ENCODE data around the gene DRD3.

DRD3 gene

DNA sequence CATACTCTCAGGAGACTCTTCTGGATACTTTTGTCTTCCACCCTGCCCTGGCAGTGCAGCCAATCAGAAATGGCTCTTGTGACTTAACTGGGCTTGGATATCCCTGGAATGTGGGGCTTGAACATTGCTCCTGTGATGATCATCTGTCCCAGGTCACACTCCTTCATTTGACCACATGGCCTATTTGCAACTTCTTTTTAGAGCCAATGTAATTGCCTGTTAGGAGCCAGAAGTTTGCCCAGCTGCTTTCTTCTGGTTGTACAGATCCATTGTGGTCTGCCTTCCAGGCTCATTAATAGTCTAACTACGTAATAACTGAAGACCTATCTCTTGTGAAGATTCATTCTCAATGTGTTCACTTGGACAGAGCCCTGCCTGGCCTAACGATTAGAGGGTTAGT is 92.5 kb downstream of the DRD3 start:
- Histone ChIP-seq H3K36me3 (ENCODE audit: control insufficient read depth, low read length) (peaks cover 63% of the 10 kb centered on the region), H3K9me2 (replicated peaks; ENCODE audit: control insufficient read depth, low read length) (no peaks in the 10 kb centered on the region), H4K20me1 (ENCODE audit: control insufficient read depth, insufficient read depth, low read depth, low read length) (no peaks in the 10 kb centered on the region), H3K4me3 (ENCODE audit: low read length) (no peak overlapping the region), H3K27me3 (ENCODE audit: control insufficient read depth, low read length) (no peaks in the 10 kb centered on the region), H3K79me2 (ENCODE audit: control insufficient read depth, low read length) (peaks cover 2% of the 10 kb centered on the region; the same call in 1 of the 2 replicates), H3K4me1 (ENCODE audit: control insufficient read depth, low read length) (no peaks in the 10 kb centered on the region), H3F3A (ENCODE audit: control insufficient read depth, insufficient read depth) (no peaks in the 10 kb centered on the region), H3K27ac (ENCODE audit: low read depth, low read length) (no peak overlapping the region), H3K4me2 (ENCODE audit: low read length) (no peak overlapping the region), H3K9me3 (ENCODE audit: control insufficient read depth, insufficient read depth, low read length) (no peaks in the 10 kb centered on the region)
- no peak for TF ChIP-seq EZH2phosphoT487 (IDR thresholded peaks at IDR 0.05; ENCODE audit: borderline replicate concordance, low read length)
- TF ChIP-seq, protein P1, sequence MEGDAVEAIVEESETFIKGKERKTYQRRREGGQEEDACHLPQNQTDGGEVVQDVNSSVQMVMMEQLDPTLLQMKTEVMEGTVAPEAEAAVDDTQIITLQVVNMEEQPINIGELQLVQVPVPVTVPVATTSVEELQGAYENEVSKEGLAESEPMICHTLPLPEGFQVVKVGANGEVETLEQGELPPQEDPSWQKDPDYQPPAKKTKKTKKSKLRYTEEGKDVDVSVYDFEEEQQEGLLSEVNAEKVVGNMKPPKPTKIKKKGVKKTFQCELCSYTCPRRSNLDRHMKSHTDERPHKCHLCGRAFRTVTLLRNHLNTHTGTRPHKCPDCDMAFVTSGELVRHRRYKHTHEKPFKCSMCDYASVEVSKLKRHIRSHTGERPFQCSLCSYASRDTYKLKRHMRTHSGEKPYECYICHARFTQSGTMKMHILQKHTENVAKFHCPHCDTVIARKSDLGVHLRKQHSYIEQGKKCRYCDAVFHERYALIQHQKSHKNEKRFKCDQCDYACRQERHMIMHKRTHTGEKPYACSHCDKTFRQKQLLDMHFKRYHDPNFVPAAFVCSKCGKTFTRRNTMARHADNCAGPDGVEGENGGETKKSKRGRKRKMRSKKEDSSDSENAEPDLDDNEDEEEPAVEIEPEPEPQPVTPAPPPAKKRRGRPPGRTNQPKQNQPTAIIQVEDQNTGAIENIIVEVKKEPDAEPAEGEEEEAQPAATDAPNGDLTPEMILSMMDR (IDR thresholded peaks at IDR 0.05; ENCODE audit: low read depth, low read length, poor library complexity, severe bottlenecking), result no peak

DNA sequence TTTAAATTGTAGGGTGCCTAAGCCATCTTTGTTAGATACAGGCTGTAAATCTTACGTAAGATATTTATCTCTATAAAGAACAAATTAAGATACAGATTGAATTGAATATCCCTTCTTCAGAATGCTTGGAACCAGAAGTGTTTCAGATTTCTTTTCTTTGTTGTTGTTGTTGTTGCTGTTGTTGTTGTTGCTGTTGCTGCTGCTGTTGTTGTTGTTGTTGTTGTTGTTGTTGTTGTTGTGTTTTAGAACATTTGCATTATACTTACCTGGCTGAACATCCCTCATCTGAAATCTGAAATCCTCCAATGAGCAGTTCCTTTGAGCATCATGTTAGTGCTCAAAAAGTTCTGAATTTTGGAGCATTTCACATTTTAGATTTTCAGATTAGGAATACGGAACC is 95.7 kb downstream of the DRD3 start:
- no peak overlapping the region for H3K27ac ChIP-seq (ENCODE audit: low read depth, low read length)
- no peaks in the 10 kb centered on the region for H3K9me2 ChIP-seq (replicated peaks; ENCODE audit: control insufficient read depth, low read length)
- H3K27me3 ChIP-seq (ENCODE audit: control insufficient read depth, low read length), result no peaks in the 10 kb centered on the region
- no peaks in the 10 kb centered on the region for H3K4me1 ChIP-seq (ENCODE audit: control insufficient read depth, low read length)
- no peaks in the 10 kb centered on the region for H3F3A ChIP-seq (ENCODE audit: control insufficient read depth, insufficient read depth)
- H4K20me1 ChIP-seq (ENCODE audit: control insufficient read depth, insufficient read depth, low read depth, low read length), result no peaks in the 10 kb centered on the region
- TF ChIP-seq, protein P1 (IDR thresholded peaks at IDR 0.05; ENCODE audit: low read depth, low read length, poor library complexity, severe bottlenecking), result no peak
- TF ChIP-seq EZH2phosphoT487 (IDR thresholded peaks at IDR 0.05; ENCODE audit: borderline replicate concordance, low read length), result no peak
- H3K9me3 ChIP-seq (ENCODE audit: control insufficient read depth, insufficient read depth, low read length), result no peaks in the 10 kb centered on the region
- no peak overlapping the region for H3K4me3 ChIP-seq (ENCODE audit: low read length)
- H3K79me2 ChIP-seq (ENCODE audit: control insufficient read depth, low read length), result peaks cover 2% of the 10 kb centered on the region; the same call in 1 of the 2 replicates
- no peak overlapping the region for H3K4me2 ChIP-seq (ENCODE audit: low read length)
- peaks cover 95% of the 10 kb centered on the region for H3K36me3 ChIP-seq (ENCODE audit: control insufficient read depth, low read length)

DNA sequence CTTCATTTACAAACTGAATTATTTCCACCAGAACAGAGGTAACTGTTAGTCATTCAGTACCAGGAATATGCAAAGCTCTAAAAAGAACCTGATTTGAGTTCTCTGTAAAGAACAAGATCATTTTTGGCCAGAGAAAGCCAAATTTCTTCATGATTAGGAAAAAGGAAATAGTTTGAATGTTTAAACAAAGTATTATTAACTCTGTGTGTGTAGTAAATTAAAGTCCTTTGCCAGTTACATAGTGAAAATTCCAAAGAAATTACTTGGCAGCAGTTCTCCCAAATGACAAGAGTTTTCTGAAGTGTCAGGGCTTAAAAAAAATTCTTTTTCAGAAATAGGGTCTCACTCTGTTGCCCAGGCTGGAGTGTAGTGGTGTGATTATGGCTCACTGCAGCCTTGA is 97.8 kb downstream of the DRD3 start:
- no peaks in the 10 kb centered on the region for H3K9me3 ChIP-seq (ENCODE audit: control insufficient read depth, insufficient read depth, low read length)
- H3K4me3 ChIP-seq (ENCODE audit: low read length), result no peak overlapping the region
- no peak overlapping the region for H3K4me2 ChIP-seq (ENCODE audit: low read length)
- H3F3A ChIP-seq (ENCODE audit: control insufficient read depth, insufficient read depth), result no peaks in the 10 kb centered on the region
- no peak overlapping the region for H3K27ac ChIP-seq (ENCODE audit: low read depth, low read length)
- H3K79me2 ChIP-seq (ENCODE audit: control insufficient read depth, low read length), result peaks cover 2% of the 10 kb centered on the region; the same call in 1 of the 2 replicates
- H3K36me3 ChIP-seq (ENCODE audit: control insufficient read depth, low read length), result peaks cover 95% of the 10 kb centered on the region
- H3K9me2 ChIP-seq (replicated peaks; ENCODE audit: control insufficient read depth, low read length), result no peaks in the 10 kb centered on the region
- TF ChIP-seq EZH2phosphoT487 (IDR thresholded peaks at IDR 0.05; ENCODE audit: borderline replicate concordance, low read length), result no peak
- TF ChIP-seq, protein P1 (IDR thresholded peaks at IDR 0.05; ENCODE audit: low read depth, low read length, poor library complexity, severe bottlenecking), result no peak
- no peaks in the 10 kb centered on the region for H3K27me3 ChIP-seq (ENCODE audit: control insufficient read depth, low read length)
- H3K4me1 ChIP-seq (ENCODE audit: control insufficient read depth, low read length), result no peaks in the 10 kb centered on the region
- no peaks in the 10 kb centered on the region for H4K20me1 ChIP-seq (ENCODE audit: control insufficient read depth, insufficient read depth, low read depth, low read length)

All from DOHH2 (cell line).